ENCODE data around the gene CDCA8. TPM values are rescaled to one million over a fixed set of nuclear protein-coding genes. Genes with fewer than 3 reads are reported as not detected.

Gene CDCA8
- total and polyA plus RNA-seq, 9 of the 15 experiments (the other 6 are each of a cell fraction or from before 2014, with no cell fraction given), result 26.4 to 148 (median 81.8) TPM

DNA sequence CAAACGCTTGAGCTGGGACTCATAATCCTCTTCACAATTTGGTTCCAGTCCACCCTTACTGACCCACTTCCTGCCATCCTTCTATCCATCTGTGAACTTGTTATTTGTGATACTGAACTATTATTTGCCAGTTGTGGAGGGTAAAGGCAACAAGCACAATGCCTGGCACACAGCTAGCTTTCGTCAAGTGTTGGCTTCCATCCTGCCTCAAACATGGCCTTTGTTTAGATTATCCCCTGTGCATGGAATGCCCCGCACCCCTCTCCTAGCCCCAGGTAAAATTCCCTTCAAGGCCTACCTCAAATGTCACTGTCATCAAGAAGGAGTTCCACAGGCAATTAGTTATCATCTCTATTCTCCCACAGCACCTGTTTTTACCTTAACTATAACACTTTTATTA is 11.4 kb upstream of the CDCA8 start:
- TF ChIP-seq ZKSCAN1 (IDR thresholded peaks at IDR 0.05; ENCODE audit: low read depth, low read length), result no peak
- no peak for TF ChIP-seq CBX5 (IDR thresholded peaks at IDR 0.05; ENCODE audit: borderline replicate concordance, low read depth)
- TF ChIP-seq SUPT5H (IDR thresholded peaks at IDR 0.05), result peak; percentile 55
- peak; percentile 40 for TF ChIP-seq POLR2B (IDR thresholded peaks at IDR 0.05; ENCODE audit: low read depth, partially characterized antibody)
- peak; percentile 66 for TF ChIP-seq POLR2A (conservative IDR thresholded peaks at IDR 0.05)
- no peak overlapping the region for H2AFZ ChIP-seq (ENCODE audit: low read depth, low read length)
- DNase-seq (ENCODE audit: extremely low read depth in 1 of 4, low spot score in 3 of 4), result no peak
- ChIA-PET CTCF (ENCODE audit: low intra/inter-chr PET ratio) (interaction anchor here (1.1 to 4.1 kb wide), 2 partner anchors 224 to 227 kb away, joined by 3 to 53 read pairs; no protein-coding TSS in a partner anchor), POLR2A (interaction anchor here (0.7 to 1.6 kb wide), 4 partner anchors 8 to 206 kb away, joined by 3 to 4 read pairs (median 4); no protein-coding TSS in a partner anchor)
- no peak overlapping the region for H3K4me2 ChIP-seq (ENCODE audit: insufficient read depth, low read length)
- intact Hi-C loops (cut with micrococcal nuclease) (loop anchor here (5.0 kb wide), 1 partner anchor 119 kb away; no protein-coding TSS in a partner anchor), in situ Hi-C loops (cut with MboI) (loop anchor here (5.0 kb wide), 2 partner anchors 74 to 224 kb away; no protein-coding TSS in a partner anchor)
- WGBS (ENCODE audit: insufficient coverage, low coverage, missing lambda C conversion rate), result 80% methylated on average over 3 of the region's 3 CpGs
- peaks cover 9 to 16% of the 10 kb centered on the region in 2 experiments; a peak in 3 of 5 replicates for H3K27me3 ChIP-seq (ENCODE audit: control insufficient read depth in 2 of 2, insufficient read depth in 2 of 2, low read length in 2 of 2)
- no peaks in the 10 kb centered on the region for H3K9me3 ChIP-seq (replicated peaks; ENCODE audit: control insufficient read depth, insufficient read depth, low read depth, low read length)
- no peaks in the 10 kb centered on the region for H3K9me1 ChIP-seq (ENCODE audit: control insufficient read depth, insufficient read depth, low read length)
- no peaks in the 10 kb centered on the region for H3K79me2 ChIP-seq (ENCODE audit: control insufficient read depth, insufficient read depth, low read length)
- FAIRE-seq, result no peak
- no peak overlapping the region for H3K4me3 ChIP-seq
- H3K9ac ChIP-seq (ENCODE audit: insufficient read depth in 1 of 2, low read depth in 2 of 2, low read length in 2 of 2), result no peak overlapping the region
- H3K36me3 ChIP-seq (ENCODE audit: control insufficient read depth, insufficient read depth, low read length), result peaks cover 51% of the 10 kb centered on the region
- H3K4me1 ChIP-seq (replicated peaks in 1 of 2; ENCODE audit: control insufficient read depth in 2 of 2, insufficient read depth in 2 of 2, low read length in 2 of 2), result no peaks in the 10 kb centered on the region
- H3K27ac ChIP-seq (ENCODE audit: extremely low read depth, low read depth, low read length), result no peak overlapping the region
- peaks cover 7% of the 10 kb centered on the region; the same call in 1 of the 2 replicates for H4K20me1 ChIP-seq (replicated peaks; ENCODE audit: control insufficient read depth, insufficient read depth, low read length)
- ATAC-seq, result no peak
- no TSS peak for BruUV-seq (replicated peaks)

Measured in K562 (cell line).